Kidney tubule cell (primary cell): ENCODE results near the gene CIAPIN1.
"Not testable (repeated sequence)": the region's sequence is repeated elsewhere in the genome, so short reads cannot be mapped to it uniquely, and the experiment has no call there.

Experiments
- DNase-seq: peaks from one replicate; pipeline ENCODE4 v3.0.0-alpha.2; 2018; ENCODE audit warnings: low spot score

CIAPIN1 gene

GRCh38 chr16:57406881-57407280 is 40.3 kb downstream of the CIAPIN1 start:
- no peak for DNase-seq

- no peak for DNase-seq
Measured at GRCh38 chr16:57405097-57405496, 42.1 kb downstream of the CIAPIN1 start.

GRCh38 chr16:57403965-57404817 is 43.0 kb downstream of the CIAPIN1 start, which contains the start of gene CCL17:
CCL17 (plus strand) TSS chr16:57404767; CDS start chr16:57413933, 9,166 bp downstream.
- DNase-seq = no peak

- no peak for DNase-seq
Measured at GRCh38 chr16:57401943-57402640, 45.1 kb downstream of the CIAPIN1 start.

- DNase-seq = not testable (repeated sequence)
Measured at GRCh38 chr16:57397493-57397892, 49.7 kb downstream of the CIAPIN1 start.

- DNase-seq = no peak
Measured at GRCh38 chr16:57396786-57397185, 50.4 kb downstream of the CIAPIN1 start.

- DNase-seq = no peak
Measured at GRCh38 chr16:57395026-57395425, 52.2 kb downstream of the CIAPIN1 start.

GRCh38 chr16:57394444-57394843 is 52.7 kb downstream of the CIAPIN1 start:
- peak; percentile 82 for DNase-seq

- peak; percentile 46 for DNase-seq
Measured at GRCh38 chr16:57392694-57393093, 54.5 kb downstream of the CIAPIN1 start.

- no peak for DNase-seq
Measured at GRCh38 chr16:57391708-57392107, 55.5 kb downstream of the CIAPIN1 start.

GRCh38 chr16:57391300-57391699 is 55.9 kb downstream of the CIAPIN1 start:
- DNase-seq = no peak

GRCh38 chr16:57390636-57391295 is 56.4 kb downstream of the CIAPIN1 start:
- no peak for DNase-seq

- no peak for DNase-seq
Measured at GRCh38 chr16:57389087-57389468, 58.1 kb downstream of the CIAPIN1 start.

GRCh38 chr16:57388359-57389086 is 58.7 kb downstream of the CIAPIN1 start:
- DNase-seq = peak; percentile 20

GRCh38 chr16:57387598-57388354 is 59.4 kb downstream of the CIAPIN1 start:
- no peak for DNase-seq

- no peak for DNase-seq
Measured at GRCh38 chr16:57386381-57386951, 60.7 kb downstream of the CIAPIN1 start.

GRCh38 chr16:57385083-57385482 is 62.1 kb downstream of the CIAPIN1 start:
- no peak for DNase-seq

GRCh38 chr16:57384248-57385070 is 62.7 kb downstream of the CIAPIN1 start:
- no peak for DNase-seq

GRCh38 chr16:57383276-57384247 is 63.6 kb downstream of the CIAPIN1 start:
- DNase-seq = peak; percentile 50
